Measurements from ENCODE around the gene SMIM10L2A. TPM values are rescaled to one million over a fixed set of nuclear protein-coding genes. Genes with fewer than 3 reads are reported as not detected.

SMIM10L2A gene
- total and polyA plus RNA-seq, 2 of the 8 experiments (the other 6 are each of a cell fraction or from before 2014, with no cell fraction given), result 5.0 to 7.5 TPM

- no peak overlapping the region for H3K56ac ChIP-seq (replicated peaks; ENCODE audit: insufficient read length, low read depth, low read length)
- ChIA-PET POLR2A (ENCODE audit: partially characterized antibody) (no interaction called here), CTCF (ENCODE audit: partially characterized antibody) (interaction anchor here (1.5 to 3.5 kb wide), 2 partner anchors 25 to 27 kb away, joined by 3 to 11 read pairs; no protein-coding TSS in a partner anchor)
- no peak overlapping the region for H4K91ac ChIP-seq (replicated peaks; ENCODE audit: insufficient read length, low read length)
- H2BK120ac ChIP-seq (replicated peaks; ENCODE audit: low read depth, low read length), result no peak overlapping the region
- WGBS, 2 experiments (ENCODE audit: extremely low coverage in 1 of 2, insufficient coverage in 1 of 2, insufficient read length in 1 of 2, insufficient replicate concordance in 2 of 2, low coverage in 1 of 2, low lambda C conversion rate in 2 of 2, missing lambda C conversion rate in 1 of 2), result 90% methylated on average over 4 of the region's 32 CpGs; no CpG with 5 or more reads in 1 of the 2 experiments
- H4K8ac ChIP-seq (ENCODE audit: extremely low read depth, insufficient read depth, low read length), result no peak overlapping the region
- H2BK20ac ChIP-seq (ENCODE audit: low read length), result no peak overlapping the region
- H3K79me2 ChIP-seq (ENCODE audit: control insufficient read depth in 1 of 2, insufficient read depth in 2 of 2, low read length in 2 of 2), result no peaks in the 10 kb centered on the region
- no peak overlapping the region for H4K5ac ChIP-seq (ENCODE audit: insufficient read length, low read depth, low read length)
- no peak overlapping the region for H3K18ac ChIP-seq (ENCODE audit: extremely low read depth, low read length)
- no peak overlapping the region for H2BK15ac ChIP-seq (ENCODE audit: low read length)
- H3K4me2 ChIP-seq (ENCODE audit: insufficient read depth in 1 of 2, low read depth in 2 of 2, low read length in 2 of 2), result no peak overlapping the region
- no peak overlapping the region for H2BK12ac ChIP-seq (ENCODE audit: low read depth, low read length)
- H2AK5ac ChIP-seq (ENCODE audit: low read depth, low read length), result no peak overlapping the region
- no peaks in the 10 kb centered on the region for H3K23me2 ChIP-seq (ENCODE audit: low read depth, low read length)
- H3K4me1 ChIP-seq (replicated peaks in 1 of 4; ENCODE audit: control insufficient read depth in 3 of 4, insufficient read depth in 4 of 4, low read length in 3 of 4), result no peaks in the 10 kb centered on the region
- H3K36me3 ChIP-seq (ENCODE audit: control insufficient read depth in 2 of 4, insufficient read depth in 4 of 4, low read length in 3 of 4), result no peaks in the 10 kb centered on the region
- DNase-seq (ENCODE audit: low read depth in 1 of 2, low spot score in 2 of 2) (no peak), FAIRE-seq (no peak)
- H3K23ac ChIP-seq (ENCODE audit: insufficient read length), result no peak overlapping the region
- no peaks in the 10 kb centered on the region for H3K79me1 ChIP-seq (ENCODE audit: low read depth, low read length)
- peaks cover 0 to 12% of the 10 kb centered on the region in 2 experiments; a peak in 1 of 4 replicates for H3K9me3 ChIP-seq (ENCODE audit: insufficient read depth in 2 of 2, low read depth in 1 of 2, low read length in 1 of 2)
- H3K9ac ChIP-seq (replicated peaks in 1 of 4; ENCODE audit: extremely low read depth in 1 of 4, low read depth in 3 of 4, low read length in 3 of 4), result no peak overlapping the region
- H2BK5ac ChIP-seq (ENCODE audit: low read depth, low read length), result no peak overlapping the region
- H2AFZ ChIP-seq (ENCODE audit: low read length), result no peak overlapping the region
- H3K4ac ChIP-seq (replicated peaks; ENCODE audit: insufficient read length, low read depth, low read length), result no peak overlapping the region
- no peak overlapping the region for H3K4me3 ChIP-seq (ENCODE audit: extremely low read depth in 1 of 4, insufficient read depth in 2 of 4, low read depth in 3 of 4, low read length in 4 of 4)
- H3K14ac ChIP-seq (ENCODE audit: insufficient read length), result no peak overlapping the region
- no peaks in the 10 kb centered on the region for H3K27me3 ChIP-seq (replicated peaks in 1 of 4; ENCODE audit: control insufficient read depth in 3 of 4, extremely low read depth in 1 of 4, insufficient read depth in 3 of 4, low read length in 3 of 4)
- H3K27ac ChIP-seq (ENCODE audit: low read depth, low read length), result no peak overlapping the region
- H4K20me1 ChIP-seq (replicated peaks in 1 of 2; ENCODE audit: control insufficient read depth in 1 of 2, insufficient read depth in 2 of 2, low read length in 2 of 2), result no peaks in the 10 kb centered on the region
- TF ChIP-seq KDM5A (IDR thresholded peaks at IDR 0.05; ENCODE audit: low read length) (no peak), ATF2 (IDR thresholded peaks at IDR 0.05; ENCODE audit: low read length) (no peak), MAFK (IDR thresholded peaks at IDR 0.05; ENCODE audit: low read depth, low read length) (no peak), SAP30 (IDR thresholded peaks at IDR 0.05; ENCODE audit: insufficient read depth, insufficient replicate concordance, low read length) (no peak), HDAC6 (IDR thresholded peaks at IDR 0.05; ENCODE audit: low read depth, low read length) (no peak), MAX (IDR thresholded peaks at IDR 0.05) (no peak), POU5F1 (IDR thresholded peaks at IDR 0.05; ENCODE audit: low read depth, low read length) (no peak), CTBP2 (IDR thresholded peaks at IDR 0.05; ENCODE audit: borderline replicate concordance, insufficient read depth, insufficient read length, low read length) (no peak), JUND (IDR thresholded peaks at IDR 0.05; ENCODE audit: low read length) (no peak), HDAC2 (IDR thresholded peaks at IDR 0.05; ENCODE audit: borderline replicate concordance in 1 of 2, low read depth in 2 of 2, low read length in 2 of 2) (no peak), RNF2 (IDR thresholded peaks at IDR 0.05; ENCODE audit: borderline replicate concordance, low read depth, low read length, missing control alignments, poor library complexity, severe bottlenecking) (no peak)
Measured at GRCh38 chrX:135436456-135436855, 14.7 kb downstream of the SMIM10L2A start.
